Measurements from ENCODE around the gene SLC4A11.

- TF ChIP-seq RAD21 (conservative IDR thresholded peaks at IDR 0.05), result no peak
- TF ChIP-seq POLR2AphosphoS5 (IDR thresholded peaks at IDR 0.05), result no peak
- no peak for TF ChIP-seq EZH2 (IDR thresholded peaks at IDR 0.05; ENCODE audit: borderline replicate concordance, insufficient read depth, low read length, poor library complexity, severe bottlenecking)
- no peak for TF ChIP-seq CTCF (IDR thresholded peaks at IDR 0.05; ENCODE audit: poor library complexity, severe bottlenecking)
- no peak for TF ChIP-seq TAF1 (IDR thresholded peaks at IDR 0.05; ENCODE audit: low read depth)
- TF ChIP-seq SMC3 (conservative IDR thresholded peaks at IDR 0.05; ENCODE audit: poor library complexity), result no peak
- no peak for TF ChIP-seq MXI1 (conservative IDR thresholded peaks at IDR 0.05; ENCODE audit: poor library complexity, severe bottlenecking)
Measured at GRCh38 chr20:3273371-3273770, 34.4 kb upstream of the SLC4A11 start.
